ENCODE results near the gene UBE3B.

UBE3B gene

DNA sequence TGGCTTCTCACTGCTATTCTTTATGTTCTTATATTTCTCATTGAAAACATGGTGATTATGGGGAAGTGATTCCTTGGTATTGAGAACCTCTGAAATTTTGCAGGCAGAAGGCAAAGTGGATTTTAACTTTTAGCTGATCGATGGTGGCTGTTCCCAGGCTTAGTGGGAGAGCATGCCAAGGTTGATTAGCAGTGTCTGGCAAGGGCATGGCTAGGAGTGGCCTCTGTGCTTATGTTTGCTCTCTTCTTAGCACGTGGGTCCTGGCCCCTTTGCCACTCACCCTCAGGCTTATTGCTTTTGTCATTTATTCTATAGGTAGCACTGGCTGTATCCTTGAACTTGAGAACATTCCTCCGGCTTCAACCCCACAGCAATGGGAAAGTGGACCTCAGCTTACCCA lies 98.2 kb downstream of the UBE3B start:
- DNase-seq (ENCODE audit: low spot score), result no peak
- TF ChIP-seq, protein P1, sequence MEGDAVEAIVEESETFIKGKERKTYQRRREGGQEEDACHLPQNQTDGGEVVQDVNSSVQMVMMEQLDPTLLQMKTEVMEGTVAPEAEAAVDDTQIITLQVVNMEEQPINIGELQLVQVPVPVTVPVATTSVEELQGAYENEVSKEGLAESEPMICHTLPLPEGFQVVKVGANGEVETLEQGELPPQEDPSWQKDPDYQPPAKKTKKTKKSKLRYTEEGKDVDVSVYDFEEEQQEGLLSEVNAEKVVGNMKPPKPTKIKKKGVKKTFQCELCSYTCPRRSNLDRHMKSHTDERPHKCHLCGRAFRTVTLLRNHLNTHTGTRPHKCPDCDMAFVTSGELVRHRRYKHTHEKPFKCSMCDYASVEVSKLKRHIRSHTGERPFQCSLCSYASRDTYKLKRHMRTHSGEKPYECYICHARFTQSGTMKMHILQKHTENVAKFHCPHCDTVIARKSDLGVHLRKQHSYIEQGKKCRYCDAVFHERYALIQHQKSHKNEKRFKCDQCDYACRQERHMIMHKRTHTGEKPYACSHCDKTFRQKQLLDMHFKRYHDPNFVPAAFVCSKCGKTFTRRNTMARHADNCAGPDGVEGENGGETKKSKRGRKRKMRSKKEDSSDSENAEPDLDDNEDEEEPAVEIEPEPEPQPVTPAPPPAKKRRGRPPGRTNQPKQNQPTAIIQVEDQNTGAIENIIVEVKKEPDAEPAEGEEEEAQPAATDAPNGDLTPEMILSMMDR (IDR thresholded peaks at IDR 0.05; ENCODE audit: extremely low read depth, missing control alignments), result no peak

DNA sequence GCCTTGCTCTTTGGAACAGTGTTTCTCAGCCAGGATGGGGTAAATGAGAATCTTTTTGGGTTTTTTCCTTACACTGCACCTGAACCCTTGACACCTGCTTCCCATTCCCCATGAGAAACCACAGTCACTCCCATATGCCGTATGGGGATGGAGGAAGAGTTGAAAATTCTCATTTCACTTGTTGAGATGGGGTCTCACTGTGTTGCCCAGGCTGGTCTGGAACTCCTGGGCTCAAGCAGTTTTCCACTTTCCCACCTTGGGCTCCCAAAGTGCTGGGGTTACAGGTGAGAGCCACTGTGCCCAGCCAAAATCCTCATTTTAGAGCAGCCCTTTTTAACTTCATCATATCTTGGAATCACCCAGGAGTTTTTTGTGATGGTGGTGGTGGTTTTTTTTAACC lies 99.9 kb downstream of the UBE3B start:
- no peak for DNase-seq (ENCODE audit: low spot score)
- TF ChIP-seq, protein P1 (IDR thresholded peaks at IDR 0.05; ENCODE audit: extremely low read depth, missing control alignments), result no peak

DNA sequence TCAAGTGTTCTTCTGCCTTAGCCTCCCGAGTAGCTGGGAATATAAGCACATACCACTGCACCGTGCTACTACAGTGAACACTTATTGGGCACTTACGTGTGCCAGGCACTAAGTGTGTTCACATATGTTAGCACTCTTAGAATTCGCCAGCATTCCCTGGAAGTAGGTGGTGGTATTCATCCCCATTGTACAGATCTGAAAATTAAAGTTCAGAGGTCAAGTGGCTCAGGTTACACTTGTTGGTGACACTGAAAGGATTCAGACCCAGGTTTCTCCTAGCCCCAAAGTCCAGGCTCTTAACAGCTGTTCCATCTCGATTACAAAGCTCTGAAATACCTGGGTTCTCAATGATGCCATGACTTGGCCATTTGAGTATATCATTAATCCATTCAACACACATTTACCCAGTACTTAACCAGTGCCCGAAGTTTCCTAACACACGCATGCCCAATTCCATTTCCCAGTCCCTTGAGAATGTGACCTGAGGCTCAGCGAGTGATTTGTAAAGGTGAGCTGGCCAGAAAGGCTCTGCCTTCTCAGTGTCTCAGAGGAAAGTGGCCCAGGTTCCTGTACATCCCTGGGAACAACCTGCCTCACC lies 101.0 kb downstream of the UBE3B start:
- no peak for DNase-seq (ENCODE audit: low spot score)
- TF ChIP-seq, protein P1 (IDR thresholded peaks at IDR 0.05; ENCODE audit: extremely low read depth, missing control alignments), result no peak

DNA sequence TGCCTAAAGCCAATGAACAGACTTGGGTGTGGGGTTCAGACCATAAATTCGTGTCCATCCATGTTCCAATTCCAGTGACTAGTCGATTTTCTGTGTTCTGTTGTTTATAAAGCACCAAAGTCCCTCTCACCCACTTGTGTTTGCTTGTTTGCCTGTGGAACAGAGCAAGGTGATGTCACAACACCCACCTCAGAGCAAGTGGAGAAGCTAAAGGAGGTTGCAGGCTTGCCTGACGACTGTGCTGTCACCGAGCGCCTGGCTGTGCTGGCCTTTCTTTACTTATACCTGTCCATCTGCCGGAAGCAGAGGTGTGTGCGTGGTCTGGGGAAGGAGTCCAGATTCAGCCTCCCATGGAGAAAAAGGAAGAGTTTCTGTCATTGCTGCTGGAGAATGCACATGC lies 102.2 kb downstream of the UBE3B start:
- TF ChIP-seq, protein P1 (IDR thresholded peaks at IDR 0.05; ENCODE audit: extremely low read depth, missing control alignments), result no peak
- DNase-seq (ENCODE audit: low spot score), result no peak

DNA sequence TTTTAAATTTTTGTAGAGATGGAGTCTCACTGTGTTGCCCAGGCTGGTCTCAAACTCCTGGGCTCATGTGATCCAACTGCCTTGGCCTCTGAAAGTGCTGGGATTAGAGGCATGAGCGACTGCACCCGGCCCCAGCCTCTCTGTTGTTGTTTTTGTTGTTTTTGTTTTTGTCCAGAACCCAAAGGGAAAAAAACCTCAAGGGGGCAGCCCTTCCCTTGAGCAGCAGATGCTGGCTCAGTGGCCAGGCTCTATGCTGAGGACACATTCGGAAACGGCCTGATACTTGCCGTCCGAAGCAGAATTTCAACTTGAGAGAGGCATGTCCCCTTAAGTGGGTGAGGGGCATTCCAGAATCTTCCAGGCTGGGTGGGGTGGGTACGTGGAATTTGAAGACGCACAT lies 102.8 kb downstream of the UBE3B start:
- TF ChIP-seq, protein P1 (IDR thresholded peaks at IDR 0.05; ENCODE audit: extremely low read depth, missing control alignments), result no peak
- DNase-seq (ENCODE audit: low spot score), result no peak

DNA sequence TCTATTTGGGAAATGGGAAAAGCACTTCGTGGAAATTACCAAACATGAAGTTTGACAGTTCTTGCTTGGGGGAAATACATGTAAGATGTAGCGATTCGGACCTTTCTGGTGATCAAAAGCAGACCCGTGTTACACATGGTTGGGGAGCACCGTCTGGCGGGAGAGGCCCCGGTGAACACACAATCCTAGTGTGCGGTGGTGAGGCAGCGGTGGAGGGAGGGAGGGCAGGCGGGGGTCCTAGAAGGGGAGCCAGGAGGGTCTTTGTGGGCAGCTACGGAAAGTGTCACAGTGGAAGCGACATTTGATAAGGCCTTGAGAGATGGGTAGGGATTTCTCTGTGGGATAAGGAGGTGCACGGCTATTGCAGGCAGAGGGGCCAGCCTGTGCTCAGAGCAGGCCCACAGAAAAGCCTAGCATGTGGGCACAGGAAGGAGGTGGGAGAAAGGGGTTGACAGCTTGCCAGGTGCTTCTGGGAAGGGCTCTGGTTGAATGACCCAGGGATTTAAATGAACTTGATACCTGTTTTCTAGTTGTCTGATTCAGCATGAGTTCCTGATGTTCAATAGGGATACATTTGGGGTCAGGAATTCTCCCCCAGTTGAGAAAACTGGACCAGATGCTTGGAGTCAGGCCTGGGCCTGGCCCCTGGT lies 103.4 kb downstream of the UBE3B start:
- DNase-seq (ENCODE audit: low spot score), result no peak
- TF ChIP-seq, protein P1 (IDR thresholded peaks at IDR 0.05; ENCODE audit: extremely low read depth, missing control alignments), result no peak

DNA sequence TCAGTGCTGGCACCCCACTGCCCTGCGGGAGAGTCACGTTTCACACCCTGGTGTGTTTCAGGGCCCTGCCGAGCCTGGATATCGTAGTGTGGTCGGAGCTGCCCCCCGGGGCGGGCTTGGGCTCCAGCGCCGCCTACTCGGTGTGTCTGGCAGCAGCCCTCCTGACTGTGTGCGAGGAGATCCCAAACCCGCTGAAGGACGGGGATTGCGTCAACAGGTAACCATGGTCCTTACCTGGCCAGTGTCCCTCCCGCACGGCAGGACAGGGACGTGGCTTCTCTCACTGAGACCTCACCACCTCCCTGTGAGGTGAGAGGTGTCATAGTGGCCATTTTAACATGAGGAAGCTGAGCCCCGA lies 103.9 kb downstream of the UBE3B start:
- no peak for DNase-seq (ENCODE audit: low spot score)
- TF ChIP-seq, protein P1 (IDR thresholded peaks at IDR 0.05; ENCODE audit: extremely low read depth, missing control alignments), result no peak

Data from GM20000 (cell line).